Measurements from ENCODE around the gene GMPPA. TPM values are rescaled to one million over a fixed set of nuclear protein-coding genes. Genes with fewer than 3 reads are reported as not detected.

GMPPA gene
- total RNA-seq, 2 donors from 2014 or later = 36.9 to 38.2 TPM

- peaks cover 11% of the 10 kb centered on the region for H3K36me3 ChIP-seq (ENCODE audit: control insufficient read depth, insufficient read depth, low read length)
- Mint-ChIP-seq H3K9me3 (no peaks in the 10 kb centered on the region), H3K27ac (no peak overlapping the region), H3K27me3 (ENCODE audit: insufficient read depth) (peaks cover 47% of the 10 kb centered on the region), H3K4me1 (peaks cover 12% of the 10 kb centered on the region), H3K4me3 (no peak overlapping the region), H3K36me3 (ENCODE audit: low read depth) (peaks cover 14% of the 10 kb centered on the region)
- no peaks in the 10 kb centered on the region for H3K9me3 ChIP-seq (ENCODE audit: control insufficient read depth, low read length)
- DNase-seq = no peak
- peaks cover 3% of the 10 kb centered on the region for H3K4me1 ChIP-seq (ENCODE audit: control insufficient read depth, insufficient read depth, low read length)
- no peak overlapping the region for H3K27ac ChIP-seq (ENCODE audit: low read depth, low read length)
- WGBS, 2 experiments (ENCODE audit: insufficient coverage in 1 of 2, insufficient read length in 1 of 2) = 85 to 87% methylated on average over 2 to 3 of the region's 3 CpGs
- no peak overlapping the region for H3K9ac ChIP-seq (ENCODE audit: extremely low read depth, low read length, poor library complexity, severe bottlenecking)
- no peak overlapping the region for H3K4me3 ChIP-seq (ENCODE audit: low read length)
- TF ChIP-seq CTCF (conservative IDR thresholded peaks at IDR 0.05) = no peak
- peaks cover 13% of the 10 kb centered on the region for H3K27me3 ChIP-seq (ENCODE audit: control insufficient read depth, insufficient read depth, low read length, poor library complexity, severe bottlenecking)
These were observed 46.7 kb downstream of the GMPPA start for GRCh38 chr2:219545295-219545942.

- Histone ChIP-seq H3K4me3 (ENCODE audit: low read length) (no peak overlapping the region), H3K9me3 (ENCODE audit: control insufficient read depth, low read length) (no peaks in the 10 kb centered on the region), H3K9ac (ENCODE audit: extremely low read depth, low read length, poor library complexity, severe bottlenecking) (no peak overlapping the region), H3K27me3 (ENCODE audit: control insufficient read depth, insufficient read depth, low read length, poor library complexity, severe bottlenecking) (peaks cover 18% of the 10 kb centered on the region), H3K4me1 (ENCODE audit: control insufficient read depth, insufficient read depth, low read length) (peaks cover 3% of the 10 kb centered on the region), H3K27ac (ENCODE audit: low read depth, low read length) (no peak overlapping the region), H3K36me3 (ENCODE audit: control insufficient read depth, insufficient read depth, low read length) (peaks cover 5% of the 10 kb centered on the region)
- TF ChIP-seq CTCF (conservative IDR thresholded peaks at IDR 0.05) = no peak
- no peaks in the 10 kb centered on the region for H3K9me3 Mint-ChIP-seq
- no peak overlapping the region for H3K27ac Mint-ChIP-seq
- DNase-seq = no peak
- 78 to 82% methylated on average over 4 of the region's 4 CpGs for WGBS, 2 experiments (ENCODE audit: insufficient coverage in 1 of 2, insufficient read length in 1 of 2)
- peaks cover 12% of the 10 kb centered on the region for H3K4me1 Mint-ChIP-seq
- H3K27me3 Mint-ChIP-seq (ENCODE audit: insufficient read depth) = peaks cover 52% of the 10 kb centered on the region
- H3K4me3 Mint-ChIP-seq = no peak overlapping the region
- H3K36me3 Mint-ChIP-seq (ENCODE audit: low read depth) = peaks cover 9% of the 10 kb centered on the region
These were observed 47.3 kb downstream of the GMPPA start for GRCh38 chr2:219545943-219546352.

- Histone ChIP-seq H3K4me3 (ENCODE audit: low read length) (no peak overlapping the region), H3K9me3 (ENCODE audit: control insufficient read depth, low read length) (no peaks in the 10 kb centered on the region), H3K4me1 (ENCODE audit: control insufficient read depth, insufficient read depth, low read length) (peaks cover 3% of the 10 kb centered on the region), H3K36me3 (ENCODE audit: control insufficient read depth, insufficient read depth, low read length) (no peaks in the 10 kb centered on the region), H3K27me3 (ENCODE audit: control insufficient read depth, insufficient read depth, low read length, poor library complexity, severe bottlenecking) (peaks cover 27% of the 10 kb centered on the region), H3K27ac (ENCODE audit: low read depth, low read length) (no peak overlapping the region), H3K9ac (ENCODE audit: extremely low read depth, low read length, poor library complexity, severe bottlenecking) (no peak overlapping the region)
- no peaks in the 10 kb centered on the region for H3K9me3 Mint-ChIP-seq
- H3K4me3 Mint-ChIP-seq = no peak overlapping the region
- peaks cover 62% of the 10 kb centered on the region for H3K27me3 Mint-ChIP-seq (ENCODE audit: insufficient read depth)
- H3K4me1 Mint-ChIP-seq = peaks cover 7% of the 10 kb centered on the region
- WGBS, 2 experiments (ENCODE audit: insufficient coverage in 1 of 2, insufficient read length in 1 of 2) = 94% methylated on average over 13 to 26 of the region's 26 CpGs
- no peak overlapping the region for H3K27ac Mint-ChIP-seq
- no peak for DNase-seq
- TF ChIP-seq CTCF (conservative IDR thresholded peaks at IDR 0.05) = no peak
- peaks cover 3% of the 10 kb centered on the region for H3K36me3 Mint-ChIP-seq (ENCODE audit: low read depth)
These were observed 48.9 kb downstream of the GMPPA start for GRCh38 chr2:219547621-219548020.

Data from endodermal cell (in vitro differentiated cells).